ENCODE results near the gene CDKN2AIP. TPM values are rescaled to one million over a fixed set of nuclear protein-coding genes. Genes with fewer than 3 reads are reported as not detected.

CDKN2AIP gene
- total RNA-seq, 1 donor from 2014 or later, result 35.3 TPM

DNA sequence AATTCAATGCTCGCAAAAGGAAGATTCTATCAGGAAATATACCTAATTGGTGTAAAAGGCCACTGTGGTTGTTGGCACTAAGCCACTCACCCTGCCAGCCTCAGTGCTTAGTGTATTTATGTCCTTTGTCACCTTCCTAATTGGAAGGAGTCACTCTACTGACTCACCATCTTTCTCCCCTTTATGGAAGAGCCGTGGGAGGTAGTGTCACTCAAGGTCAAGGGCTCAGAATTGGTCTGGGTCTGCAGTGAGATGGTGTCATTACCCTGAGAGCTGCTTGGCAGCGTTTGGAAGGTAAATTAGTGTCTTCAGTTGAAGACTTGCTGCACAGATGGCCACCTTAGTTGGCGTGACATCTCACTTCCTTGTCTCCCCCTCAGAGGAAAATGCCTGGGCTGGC is 41.7 kb upstream of the CDKN2AIP start:
- no peak overlapping the region for H3K4me3 Mint-ChIP-seq
- Histone ChIP-seq H3K27me3 (peaks cover 20% of the 10 kb centered on the region), H3K79me2 (ENCODE audit: low read depth) (no peaks in the 10 kb centered on the region), H4K20me1 (ENCODE audit: low read depth) (no peaks in the 10 kb centered on the region), H3K9me3 (ENCODE audit: low read depth) (no peaks in the 10 kb centered on the region), H3K4me1 (peaks cover 4% of the 10 kb centered on the region), H3K9ac (no peak overlapping the region), H3K4me2 (no peak overlapping the region), H2AFZ (replicated peaks) (no peak overlapping the region), H3K27ac (no peak overlapping the region), H3K4me3 (no peak overlapping the region), H3F3A (ENCODE audit: low read depth) (no peaks in the 10 kb centered on the region), H3K36me3 (no peaks in the 10 kb centered on the region)
- no peaks in the 10 kb centered on the region for H3K36me3 Mint-ChIP-seq
- peaks cover 20% of the 10 kb centered on the region for H3K4me1 Mint-ChIP-seq
- DNase-seq (ENCODE audit: low spot score), result no peak
- H3K9me3 Mint-ChIP-seq, result peaks cover 2% of the 10 kb centered on the region
- peak overlapping the region; percentile 23 for H3K27ac Mint-ChIP-seq
- TF ChIP-seq, protein P1, sequence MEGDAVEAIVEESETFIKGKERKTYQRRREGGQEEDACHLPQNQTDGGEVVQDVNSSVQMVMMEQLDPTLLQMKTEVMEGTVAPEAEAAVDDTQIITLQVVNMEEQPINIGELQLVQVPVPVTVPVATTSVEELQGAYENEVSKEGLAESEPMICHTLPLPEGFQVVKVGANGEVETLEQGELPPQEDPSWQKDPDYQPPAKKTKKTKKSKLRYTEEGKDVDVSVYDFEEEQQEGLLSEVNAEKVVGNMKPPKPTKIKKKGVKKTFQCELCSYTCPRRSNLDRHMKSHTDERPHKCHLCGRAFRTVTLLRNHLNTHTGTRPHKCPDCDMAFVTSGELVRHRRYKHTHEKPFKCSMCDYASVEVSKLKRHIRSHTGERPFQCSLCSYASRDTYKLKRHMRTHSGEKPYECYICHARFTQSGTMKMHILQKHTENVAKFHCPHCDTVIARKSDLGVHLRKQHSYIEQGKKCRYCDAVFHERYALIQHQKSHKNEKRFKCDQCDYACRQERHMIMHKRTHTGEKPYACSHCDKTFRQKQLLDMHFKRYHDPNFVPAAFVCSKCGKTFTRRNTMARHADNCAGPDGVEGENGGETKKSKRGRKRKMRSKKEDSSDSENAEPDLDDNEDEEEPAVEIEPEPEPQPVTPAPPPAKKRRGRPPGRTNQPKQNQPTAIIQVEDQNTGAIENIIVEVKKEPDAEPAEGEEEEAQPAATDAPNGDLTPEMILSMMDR (IDR thresholded peaks at IDR 0.05), result no peak
- TF ChIP-seq EZH2 (IDR thresholded peaks at IDR 0.05), result no peak
- no peak for TF ChIP-seq EZH2phosphoT487 (IDR thresholded peaks at IDR 0.05)
- peaks cover 13% of the 10 kb centered on the region for H3K27me3 Mint-ChIP-seq (ENCODE audit: insufficient read depth, low read depth)

DNA sequence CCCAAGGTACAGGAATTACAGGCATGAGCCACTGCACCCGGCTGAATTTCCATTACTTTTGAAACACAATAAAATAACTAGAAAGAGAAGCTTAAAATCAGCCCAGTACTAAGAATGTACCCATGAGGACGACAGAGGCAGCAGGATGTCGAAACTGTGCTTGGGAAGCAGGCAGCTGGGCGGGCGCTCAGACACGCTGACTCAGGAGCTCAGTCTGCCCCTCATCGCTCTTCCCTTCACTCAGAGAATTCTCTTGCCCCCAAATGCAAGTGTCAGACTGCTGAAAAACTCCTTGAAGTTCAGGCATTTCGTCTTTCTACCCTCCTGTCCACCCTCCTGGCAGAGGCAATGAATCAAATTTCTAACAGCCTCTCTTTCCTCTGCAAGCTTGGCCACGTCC is 41.0 kb upstream of the CDKN2AIP start:
- no peak for TF ChIP-seq EZH2phosphoT487 (IDR thresholded peaks at IDR 0.05)
- H3F3A ChIP-seq (ENCODE audit: low read depth), result no peaks in the 10 kb centered on the region
- peaks cover 23% of the 10 kb centered on the region for H3K4me1 Mint-ChIP-seq

DNA sequence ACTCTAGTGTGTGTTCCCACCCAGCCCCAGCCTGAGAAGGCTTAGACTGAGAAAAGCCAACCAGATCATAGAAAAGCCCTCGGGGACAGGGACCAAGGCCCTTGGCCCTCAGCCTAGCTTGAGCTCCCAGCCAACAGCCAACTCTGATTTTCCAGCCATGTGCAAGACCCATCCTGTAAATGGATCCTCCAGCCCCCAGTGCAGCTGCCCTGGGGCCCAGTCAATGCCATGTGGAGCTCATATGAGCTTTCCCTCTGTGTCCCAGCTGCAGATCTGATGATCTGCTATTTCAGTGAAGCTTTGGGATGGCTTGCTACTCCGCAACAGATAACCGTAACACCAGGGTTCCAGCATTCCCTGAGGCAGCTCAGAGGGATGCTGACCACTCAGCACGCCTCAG is 40.5 kb upstream of the CDKN2AIP start:
- H3K4me2 ChIP-seq, result no peak overlapping the region
- Mint-ChIP-seq H3K9me3 (peaks cover 2% of the 10 kb centered on the region), H3K4me1 (peaks cover 25% of the 10 kb centered on the region), H3K4me3 (no peak overlapping the region), H3K27ac (peak overlapping the region; percentile 67), H3K27me3 (ENCODE audit: insufficient read depth, low read depth) (peaks cover 13% of the 10 kb centered on the region), H3K36me3 (no peaks in the 10 kb centered on the region)
- H3K79me2 ChIP-seq (ENCODE audit: low read depth), result no peaks in the 10 kb centered on the region
- no peaks in the 10 kb centered on the region for H3F3A ChIP-seq (ENCODE audit: low read depth)
- H3K9me3 ChIP-seq (ENCODE audit: low read depth), result no peaks in the 10 kb centered on the region
- no peak overlapping the region for H2AFZ ChIP-seq (replicated peaks)
- no peak overlapping the region for H3K27ac ChIP-seq
- H3K4me1 ChIP-seq, result peaks cover 8% of the 10 kb centered on the region
- no peak overlapping the region for H3K9ac ChIP-seq
- H3K36me3 ChIP-seq, result no peaks in the 10 kb centered on the region
- peaks cover 8% of the 10 kb centered on the region for H3K27me3 ChIP-seq
- DNase-seq (ENCODE audit: low spot score), result no peak
- H4K20me1 ChIP-seq (ENCODE audit: low read depth), result no peaks in the 10 kb centered on the region
- no peak for TF ChIP-seq EZH2phosphoT487 (IDR thresholded peaks at IDR 0.05)
- no peak overlapping the region for H3K4me3 ChIP-seq

More for the DNA sequence above, 41.0 kb upstream of the CDKN2AIP start:
- H3K36me3 ChIP-seq, result no peaks in the 10 kb centered on the region
- H3K79me2 ChIP-seq (ENCODE audit: low read depth), result no peaks in the 10 kb centered on the region
- Mint-ChIP-seq H3K9me3 (peaks cover 2% of the 10 kb centered on the region), H3K27me3 (ENCODE audit: insufficient read depth, low read depth) (peaks cover 13% of the 10 kb centered on the region), H3K36me3 (no peaks in the 10 kb centered on the region), H3K27ac (no peak overlapping the region), H3K4me3 (no peak overlapping the region)
- H3K4me2 ChIP-seq, result no peak overlapping the region
- no peak for DNase-seq (ENCODE audit: low spot score)
- no peaks in the 10 kb centered on the region for H4K20me1 ChIP-seq (ENCODE audit: low read depth)
- peaks cover 8% of the 10 kb centered on the region for H3K4me1 ChIP-seq
- no peaks in the 10 kb centered on the region for H3K9me3 ChIP-seq (ENCODE audit: low read depth)
- no peak overlapping the region for H3K9ac ChIP-seq
- H3K27me3 ChIP-seq, result peaks cover 13% of the 10 kb centered on the region
- no peak overlapping the region for H2AFZ ChIP-seq (replicated peaks)
- H3K4me3 ChIP-seq, result no peak overlapping the region
- no peak overlapping the region for H3K27ac ChIP-seq

DNA sequence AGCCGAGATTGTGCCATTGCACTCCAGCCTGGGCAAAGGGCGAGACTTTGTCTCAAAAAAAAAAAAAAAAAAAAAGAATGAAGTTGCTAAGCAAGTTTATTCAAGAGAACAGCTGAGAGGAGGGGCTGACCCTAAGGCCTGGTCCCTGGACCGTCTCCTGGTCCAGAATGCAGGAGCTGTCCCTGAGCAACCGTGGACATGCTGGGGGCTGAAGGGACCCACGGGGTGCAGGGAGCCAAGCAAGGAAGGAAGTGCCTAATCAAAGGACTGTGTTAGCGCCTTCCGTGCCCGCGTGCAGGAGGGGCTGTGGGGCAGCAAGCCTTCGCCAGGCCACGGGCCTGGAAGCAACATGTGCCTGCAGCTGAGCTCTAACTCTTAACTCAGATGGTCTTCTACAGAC is 39.1 kb upstream of the CDKN2AIP start:
- Mint-ChIP-seq H3K9me3 (peaks cover 2% of the 10 kb centered on the region), H3K27me3 (ENCODE audit: insufficient read depth, low read depth) (peaks cover 9% of the 10 kb centered on the region), H3K36me3 (no peaks in the 10 kb centered on the region), H3K4me3 (peak overlapping the region; percentile 1), H3K27ac (peak overlapping the region; percentile 31), H3K4me1 (peaks cover 31% of the 10 kb centered on the region)
- H3K9me3 ChIP-seq (ENCODE audit: low read depth), result no peaks in the 10 kb centered on the region
- H3K79me2 ChIP-seq (ENCODE audit: low read depth), result no peaks in the 10 kb centered on the region
- no peak overlapping the region for H2AFZ ChIP-seq (replicated peaks)
- H4K20me1 ChIP-seq (ENCODE audit: low read depth), result no peaks in the 10 kb centered on the region
- no peak overlapping the region for H3K9ac ChIP-seq
- no peak overlapping the region for H3K27ac ChIP-seq
- H3K36me3 ChIP-seq, result no peaks in the 10 kb centered on the region
- no peaks in the 10 kb centered on the region for H3K27me3 ChIP-seq
- TF ChIP-seq, protein P1 (IDR thresholded peaks at IDR 0.05), result no peak
- TF ChIP-seq EZH2 (IDR thresholded peaks at IDR 0.05), result no peak
- no peak overlapping the region for H3K4me3 ChIP-seq
- no peaks in the 10 kb centered on the region for H3F3A ChIP-seq (ENCODE audit: low read depth)
- no peak for DNase-seq (ENCODE audit: low spot score)
- peaks cover 8% of the 10 kb centered on the region for H3K4me1 ChIP-seq
- no peak overlapping the region for H3K4me2 ChIP-seq
